Measurements from ENCODE around the gene UAP1L1. TPM values are rescaled to one million over a fixed set of nuclear protein-coding genes. Genes with fewer than 3 reads are reported as not detected.

The UAP1L1 gene
- total and polyA plus RNA-seq, 12 donors = 0.28 to 68.7 (median 15.1) TPM

GRCh38 chr9:137068539-137069507 lies 8.5 kb upstream of the UAP1L1 start:
- Histone ChIP-seq H3K27me3 (peaks cover 12% of the 10 kb centered on the region), H3K4me3 (no peak overlapping the region), H3K36me3 (replicated peaks in 1 of 2) (no peaks in the 10 kb centered on the region), H3K9me3 (replicated peaks in 1 of 3) (no peaks in the 10 kb centered on the region), H3K27ac (no peak overlapping the region), H3K4me1 (replicated peaks in 1 of 2) (peaks cover 0 to 8% of the 10 kb centered on the region in 2 donors)
- intact Hi-C loops (cut with DNase I) = no loop called here
- WGBS, 4 donors = 82 to 95% (median 88%) methylated on average over 5 to 17 of the region's 17 CpGs
- no peak for DNase-seq
- TF ChIP-seq CTCF (IDR thresholded peaks at IDR 0.05) (no peak), POLR2A (IDR thresholded peaks at IDR 0.05) (no peak)

GRCh38 chr9:137069508-137070091 lies 7.7 kb upstream of the UAP1L1 start:
- no peak for DNase-seq
- Histone ChIP-seq H3K27me3 (peaks cover 12% of the 10 kb centered on the region), H3K4me3 (peak overlapping the region in 1 of 4 donors; percentile 55), H3K36me3 (replicated peaks in 1 of 2) (no peaks in the 10 kb centered on the region), H3K4me1 (replicated peaks in 1 of 2) (peaks cover 0 to 8% of the 10 kb centered on the region in 2 donors), H3K27ac (no peak overlapping the region), H3K9me3 (replicated peaks in 1 of 3) (no peaks in the 10 kb centered on the region)
- intact Hi-C loops (cut with DNase I) = no loop called here
- TF ChIP-seq POLR2A (IDR thresholded peaks at IDR 0.05) = no peak
- TF ChIP-seq CTCF (IDR thresholded peaks at IDR 0.05) = no peak
- WGBS, 4 donors = 0 to 20% (median 5%) methylated on average over 2 to 48 of the region's 52 CpGs

- Histone ChIP-seq H3K9me3 (replicated peaks in 1 of 3) (no peaks in the 10 kb centered on the region), H3K4me3 (peak within 1 kb of the TSS in 1 of 4 donors; percentile 55), H3K36me3 (replicated peaks in 1 of 2) (no peaks in the 10 kb centered on the region), H3K27ac (peak within 1 kb of the TSS in 2 of 5 donors; percentile 55 to 61), H3K4me1 (replicated peaks in 1 of 2) (peaks cover 0 to 8% of the 10 kb centered on the region in 2 donors), H3K27me3 (peaks cover 12% of the 10 kb centered on the region)
- intact Hi-C loops (cut with DNase I) = no loop called here
- TF ChIP-seq POLR2A (IDR thresholded peaks at IDR 0.05) (no peak), CTCF (IDR thresholded peaks at IDR 0.05) (no peak)
- 0 to 1% (median 1%) methylated on average over 19 to 74 of the region's 74 CpGs for WGBS, 4 donors
- peak; percentile 82 to 94 (median 88) for DNase-seq
Observed at GRCh38 chr9:137070201-137070905, 7.0 kb upstream of the UAP1L1 start, which contains the start of gene SAPCD2. TSS of gene SAPCD2 (minus strand) at chr9:137070557. CDS start at chr9:137070460, 97 bp downstream.

GRCh38 chr9:137070906-137071275 lies 6.4 kb upstream of the UAP1L1 start:
- TF ChIP-seq POLR2A (IDR thresholded peaks at IDR 0.05) = no peak
- peak in 3 of 6 experiments; percentile 4 to 20 (median 14) for TF ChIP-seq CTCF (IDR thresholded peaks at IDR 0.05)

More at GRCh38 chr9:137070906-137071275, 6.4 kb upstream of the UAP1L1 start:
- peak in 2 of 7 donors; percentile 38 to 81 for DNase-seq
- intact Hi-C loops (cut with DNase I) = no loop called here
- WGBS, 4 donors = 13 to 28% (median 23%) methylated on average over 1 to 6 of the region's 6 CpGs
- H3K27ac ChIP-seq = peak overlapping the region in 2 of 5 donors; percentile 55 to 61
- no peaks in the 10 kb centered on the region for H3K36me3 ChIP-seq (replicated peaks in 1 of 2)
- peaks cover 0 to 8% of the 10 kb centered on the region in 2 donors for H3K4me1 ChIP-seq (replicated peaks in 1 of 2)
- H3K4me3 ChIP-seq = peak overlapping the region in 1 of 4 donors; percentile 55
- H3K27me3 ChIP-seq = peaks cover 12% of the 10 kb centered on the region
- H3K9me3 ChIP-seq (replicated peaks in 1 of 3) = no peaks in the 10 kb centered on the region
